AG04449 (cell line): ENCODE data around the gene PRDX4.
A peak's percentile ranks its signal among the peaks of the same experiment; 100 is the strongest.
"Not testable (repeated sequence)": the region's sequence is repeated elsewhere in the genome, so short reads cannot be mapped to it uniquely, and the experiment has no call there.

Experiments used
- CTCF ChIA-PET: fragments of 350-600 bp; formaldehyde crosslinking; extraction: SDS; loops from one replicate; lab custom pipeline; 2021; ENCODE audit warnings: antibody characterized with exemption; lab: Yijun Ruan, JAX
- POLR2A ChIA-PET: fragments of 400-600, 350-600 bp; formaldehyde crosslinking; extraction: SDS; loops from one replicate; lab custom pipeline; 2020; ENCODE audit warnings: antibody characterized with exemption, inconsistent platforms; lab: Yijun Ruan, JAX
- DNase-seq: peaks from one replicate; pipeline ENCODE4 v3.0.0-alpha.2; 2010; ENCODE audit warnings: low read depth, low spot score
- H3K4me3 ChIP-seq: 2 replicates; pipeline ENCODE4 v1.5.1; 2011; ENCODE audit warnings: low read depth, mild to moderate bottlenecking, control low read depth, low read length
- TF ChIP-seq, protein P1 (sequence below): IDR thresholded peaks from one replicate; pipeline ENCODE4 v1.5.1; 2011; ENCODE audit warnings: mild to moderate bottlenecking, moderate library complexity, low read length, control low read depth, inconsistent platforms; ENCODE audit not compliant: insufficient read depth; ENCODE audit errors: missing control alignments

Gene PRDX4

DNA sequence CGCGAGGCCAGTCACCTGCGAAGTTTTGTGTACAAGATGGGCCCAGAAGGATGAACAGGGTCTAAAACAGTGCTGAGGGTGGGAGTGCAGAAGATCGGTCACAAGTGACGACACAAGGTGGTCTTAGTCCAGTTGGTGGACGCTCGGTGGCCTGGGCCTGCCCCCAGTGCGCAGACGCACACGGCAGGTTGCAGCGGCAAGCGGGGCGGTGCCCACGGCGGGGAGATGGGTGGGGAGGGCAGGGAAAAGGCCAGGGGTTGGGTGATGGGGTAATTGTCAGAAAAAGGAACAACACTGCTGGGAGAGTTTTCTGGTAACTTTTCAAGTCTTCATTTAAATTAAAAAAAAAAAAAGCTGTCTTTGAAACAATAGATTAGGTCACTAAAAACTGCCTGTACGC lies 1.0 kb upstream of the PRDX4 start:
- no peak overlapping the region for H3K4me3 ChIP-seq
- no peak for DNase-seq
- TF ChIP-seq, protein P1, sequence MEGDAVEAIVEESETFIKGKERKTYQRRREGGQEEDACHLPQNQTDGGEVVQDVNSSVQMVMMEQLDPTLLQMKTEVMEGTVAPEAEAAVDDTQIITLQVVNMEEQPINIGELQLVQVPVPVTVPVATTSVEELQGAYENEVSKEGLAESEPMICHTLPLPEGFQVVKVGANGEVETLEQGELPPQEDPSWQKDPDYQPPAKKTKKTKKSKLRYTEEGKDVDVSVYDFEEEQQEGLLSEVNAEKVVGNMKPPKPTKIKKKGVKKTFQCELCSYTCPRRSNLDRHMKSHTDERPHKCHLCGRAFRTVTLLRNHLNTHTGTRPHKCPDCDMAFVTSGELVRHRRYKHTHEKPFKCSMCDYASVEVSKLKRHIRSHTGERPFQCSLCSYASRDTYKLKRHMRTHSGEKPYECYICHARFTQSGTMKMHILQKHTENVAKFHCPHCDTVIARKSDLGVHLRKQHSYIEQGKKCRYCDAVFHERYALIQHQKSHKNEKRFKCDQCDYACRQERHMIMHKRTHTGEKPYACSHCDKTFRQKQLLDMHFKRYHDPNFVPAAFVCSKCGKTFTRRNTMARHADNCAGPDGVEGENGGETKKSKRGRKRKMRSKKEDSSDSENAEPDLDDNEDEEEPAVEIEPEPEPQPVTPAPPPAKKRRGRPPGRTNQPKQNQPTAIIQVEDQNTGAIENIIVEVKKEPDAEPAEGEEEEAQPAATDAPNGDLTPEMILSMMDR, result no peak
- POLR2A ChIA-PET, result no interaction called here
- CTCF ChIA-PET, result no interaction called here

DNA sequence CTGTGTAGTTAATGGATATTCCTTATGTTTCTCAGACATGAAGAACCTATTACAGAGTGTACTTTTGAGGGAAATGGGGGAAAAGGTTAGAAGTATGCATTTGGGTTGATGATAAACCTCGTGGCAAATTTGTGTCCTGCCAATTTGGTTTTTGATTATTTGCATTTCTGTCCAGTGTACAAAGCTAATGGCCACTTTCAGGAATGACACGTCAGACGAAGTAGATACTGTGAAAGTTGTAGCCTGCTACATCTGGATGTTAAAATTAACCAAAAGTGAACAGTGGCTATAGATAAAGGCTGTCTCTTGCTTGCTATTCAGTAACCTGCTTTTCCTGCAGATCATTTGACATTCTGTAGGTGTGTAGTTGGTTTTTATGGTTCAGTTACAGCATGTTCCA lies 1.0 kb downstream of the PRDX4 start:
- TF ChIP-seq, protein P1, result no peak
- no peak for DNase-seq
- POLR2A ChIA-PET, result interaction anchor here (0.6 kb wide), 1 partner anchor 1733 kb away, joined by 3 read pairs; no protein-coding TSS in a partner anchor
- peak overlapping the region; percentile 78 for H3K4me3 ChIP-seq
- CTCF ChIA-PET, result no interaction called here

DNA sequence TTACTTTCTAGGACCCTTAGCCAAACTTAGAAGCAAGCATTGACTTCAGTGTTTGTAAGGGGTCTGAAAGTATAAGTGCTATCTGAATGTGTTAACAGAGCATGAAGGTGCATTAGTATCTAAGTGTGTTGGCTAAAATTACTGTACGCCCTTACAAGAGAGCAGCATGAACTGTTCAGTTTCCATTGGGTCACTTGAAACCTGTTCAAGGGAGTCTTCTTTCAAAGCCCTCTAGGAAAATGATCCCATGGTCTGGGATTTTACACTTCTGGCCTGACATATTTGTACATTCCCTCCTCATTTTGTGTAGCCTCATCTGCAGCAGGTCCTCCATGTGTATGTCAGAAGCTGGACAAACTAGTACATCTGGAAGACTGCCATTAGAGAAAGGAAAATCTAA lies 3.2 kb downstream of the PRDX4 start:
- no peak for DNase-seq
- ChIA-PET POLR2A (no interaction called here), CTCF (no interaction called here)
- no peak overlapping the region for H3K4me3 ChIP-seq
- TF ChIP-seq, protein P1, result no peak

DNA sequence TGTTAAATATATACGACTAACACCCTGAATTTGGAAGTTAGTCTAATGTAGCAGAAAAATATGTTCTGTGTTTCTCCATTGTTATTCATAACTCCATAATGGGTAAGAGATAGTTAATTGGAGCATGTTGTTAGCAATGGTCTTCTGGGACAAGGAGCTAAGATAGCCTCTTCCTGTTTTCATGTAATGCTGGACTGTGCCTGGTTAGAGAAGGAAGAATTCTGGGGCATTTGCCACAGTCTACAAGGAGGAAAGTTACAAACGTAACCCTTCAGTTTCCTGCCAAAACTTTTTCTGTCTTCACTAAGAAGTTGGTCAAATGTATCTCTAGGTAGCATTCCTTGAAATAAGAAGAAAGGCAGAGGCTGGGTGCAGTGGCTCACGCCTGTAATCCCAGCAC lies 5.8 kb downstream of the PRDX4 start:
- ChIA-PET CTCF (interaction anchor here (1.8 kb wide), 1 partner anchor 229 kb away, joined by 6 read pairs; no protein-coding TSS in a partner anchor), POLR2A (no interaction called here)
- TF ChIP-seq, protein P1, result no peak
- H3K4me3 ChIP-seq, result no peak overlapping the region
- DNase-seq, result no peak

DNA sequence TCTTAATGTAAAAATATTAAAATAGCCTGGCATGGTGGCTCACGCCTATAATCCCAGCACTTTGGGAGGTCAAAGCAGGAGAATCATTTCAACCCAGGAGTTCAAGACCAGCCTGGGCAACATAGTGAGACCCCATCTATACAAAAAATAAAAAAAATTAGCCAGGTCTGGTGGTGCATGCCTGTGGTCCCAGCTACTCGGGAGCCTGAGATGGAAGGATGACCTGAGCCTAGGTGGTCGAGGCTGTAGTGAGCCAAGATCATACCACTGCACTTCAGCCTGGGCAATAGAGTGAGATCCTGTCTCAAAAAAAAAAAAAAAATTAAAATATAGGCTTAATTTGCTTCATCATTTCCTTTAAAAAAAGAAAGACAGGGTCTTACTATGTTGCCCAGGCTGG lies 9.2 kb downstream of the PRDX4 start:
- H3K4me3 ChIP-seq, DNase-seq, CTCF ChIA-PET, POLR2A ChIA-PET: not testable (repeated sequence)

DNA sequence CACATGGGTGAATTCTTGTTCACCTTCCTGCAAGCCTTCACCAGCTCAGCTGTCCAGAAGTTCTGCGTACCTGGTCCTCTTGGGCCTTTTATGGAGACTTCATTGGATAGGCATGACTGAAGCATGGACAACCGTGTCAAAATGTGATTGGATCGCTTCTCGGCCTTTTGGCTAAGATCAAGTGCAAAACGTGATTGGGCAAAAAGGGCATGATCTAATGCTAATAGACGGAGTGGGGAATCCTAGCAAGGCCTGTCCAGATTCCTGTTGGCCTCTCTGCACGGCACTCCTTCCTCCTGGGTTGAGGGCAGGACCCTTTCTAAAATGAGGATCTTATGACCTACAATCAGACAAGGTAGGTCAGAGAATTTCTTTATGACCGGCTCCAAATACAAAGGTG lies 24.9 kb downstream of the PRDX4 start:
- no peak overlapping the region for H3K4me3 ChIP-seq
- ChIA-PET POLR2A (no interaction called here), CTCF (interaction anchor here (1.5 to 10.9 kb wide), 2 partner anchors 90 to 211 kb away, joined by 5 to 189 read pairs; partner anchors contain the start of gene SAT1)
- no peak for DNase-seq
- TF ChIP-seq, protein P1, result no peak

DNA sequence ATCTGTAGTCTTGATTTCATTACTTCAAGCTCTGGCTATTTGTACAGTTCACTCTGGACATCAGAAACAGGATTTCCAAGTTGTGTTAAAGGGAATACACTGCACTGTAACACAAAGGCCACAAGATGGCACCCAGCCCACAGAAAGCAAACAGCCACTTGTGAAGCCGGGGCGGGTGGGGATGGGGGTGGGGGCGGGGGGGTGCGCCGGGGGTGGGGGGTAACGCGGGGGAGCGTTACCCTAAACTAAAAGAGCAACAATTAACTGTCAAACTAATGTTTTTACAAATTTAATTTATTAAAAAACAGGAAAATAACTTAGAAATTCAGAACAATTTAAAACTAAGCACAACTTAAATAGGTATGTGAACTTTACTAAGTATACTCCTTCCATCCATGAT lies 27.3 kb downstream of the PRDX4 start:
- DNase-seq, result no peak
- H3K4me3 ChIP-seq, result no peak overlapping the region
- ChIA-PET POLR2A (no interaction called here), CTCF (interaction anchor here (0.7 to 10.9 kb wide), 6 partner anchors 8 to 214 kb away, joined by 3 to 189 read pairs (median 4); no protein-coding TSS in a partner anchor)
- TF ChIP-seq, protein P1, result peak; percentile 49
